GM12878 (cell line): ENCODE measurements around the gene TOP2A. TPM values are rescaled to one million over a fixed set of nuclear protein-coding genes. Genes with fewer than 3 reads are reported as not detected.

Experiments used
- CHD4 ChIP-seq: fragments of 200-600 bp; sonication (generic); IDR thresholded peaks from 2 replicates; pipeline ENCODE4 v1.6.1; 2016; ENCODE audit warnings: mild to moderate bottlenecking
- EZH2 ChIP-seq: IDR thresholded peaks from 2 replicates; pipeline ENCODE4 v1.6.1; 2012; ENCODE audit warnings: low read depth, mild to moderate bottlenecking, control low read depth, inconsistent platforms, low read length, borderline replicate concordance; ENCODE audit not compliant: control insufficient read depth
- FOXM1 ChIP-seq: IDR thresholded peaks from 2 replicates; pipeline ENCODE4 v1.6.1; 2012; ENCODE audit warnings: low read depth, mild to moderate bottlenecking, inconsistent platforms, low read length, moderate library complexity
- KLF5 ChIP-seq: fragments of 450-650 bp; IDR thresholded peaks from 2 replicates; pipeline ENCODE4 v1.6.1; 2014; ENCODE audit warnings: mild to moderate bottlenecking; ENCODE audit not compliant: partially characterized antibody
- PBX3 ChIP-seq: IDR thresholded peaks from 2 replicates; pipeline ENCODE4 v1.6.1; 2011; ENCODE audit warnings: mild to moderate bottlenecking, low read depth, low read length, moderate library complexity; ENCODE audit not compliant: insufficient replicate concordance
- WRNIP1 ChIP-seq: IDR thresholded peaks from 2 replicates; pipeline ENCODE4 v1.6.1; 2011; ENCODE audit warnings: low read depth, low read length, improper control_type of control experiment, borderline replicate concordance
- polyA plus RNA-seq, 11 experiments: library from polyadenylated mRNA; depleted of rRNA in 4 of 11; unstranded in 6 of 11; stranded (reverse) in 5 of 11; fragments of >200 nt; fragmentation: Nextera tagmentation in 4 of 11; fragmentation: Illumina TruSeq in 1 of 11; extraction: Ambion mirVana in 4 of 11; extraction: Trizol in 1 of 11; gene quantifications; 1 replicate in 1 of 11; 2 replicates in 10 of 11; pipeline versions ENCODE4 v1.2.1 to v1.2.3, GENCODE V29; 2011 to 2016; ENCODE audit warnings: inconsistent platforms in 2 of 11, missing spikeins in 2 of 11, low read depth in 1 of 11
- total RNA-seq, 4 experiments: library from RNA; depleted of rRNA in 3 of 4; stranded (reverse); fragments of >200 nt in 3 of 4; fragmentation: Illumina TruSeq in 1 of 4; extraction: Trizol in 1 of 4; gene quantifications; 2 replicates each; pipeline versions ENCODE4 v1.2.1 to v1.2.3, GENCODE V29; 2013 to 2021
- TF ChIP-seq, protein P1 (sequence below): fragments of 450-650 bp; formaldehyde crosslinking; IDR thresholded peaks from 2 replicates; pipeline ENCODE4 v1.4.0; 2020; ENCODE audit warnings: mild to moderate bottlenecking, moderate library complexity

Gene TOP2A
- total and polyA plus RNA-seq, 10 of the 15 experiments (the other 5 are each of a cell fraction or from before 2014, with no cell fraction given): 117 to 275 (median 232) TPM

- TF ChIP-seq, protein P1, sequence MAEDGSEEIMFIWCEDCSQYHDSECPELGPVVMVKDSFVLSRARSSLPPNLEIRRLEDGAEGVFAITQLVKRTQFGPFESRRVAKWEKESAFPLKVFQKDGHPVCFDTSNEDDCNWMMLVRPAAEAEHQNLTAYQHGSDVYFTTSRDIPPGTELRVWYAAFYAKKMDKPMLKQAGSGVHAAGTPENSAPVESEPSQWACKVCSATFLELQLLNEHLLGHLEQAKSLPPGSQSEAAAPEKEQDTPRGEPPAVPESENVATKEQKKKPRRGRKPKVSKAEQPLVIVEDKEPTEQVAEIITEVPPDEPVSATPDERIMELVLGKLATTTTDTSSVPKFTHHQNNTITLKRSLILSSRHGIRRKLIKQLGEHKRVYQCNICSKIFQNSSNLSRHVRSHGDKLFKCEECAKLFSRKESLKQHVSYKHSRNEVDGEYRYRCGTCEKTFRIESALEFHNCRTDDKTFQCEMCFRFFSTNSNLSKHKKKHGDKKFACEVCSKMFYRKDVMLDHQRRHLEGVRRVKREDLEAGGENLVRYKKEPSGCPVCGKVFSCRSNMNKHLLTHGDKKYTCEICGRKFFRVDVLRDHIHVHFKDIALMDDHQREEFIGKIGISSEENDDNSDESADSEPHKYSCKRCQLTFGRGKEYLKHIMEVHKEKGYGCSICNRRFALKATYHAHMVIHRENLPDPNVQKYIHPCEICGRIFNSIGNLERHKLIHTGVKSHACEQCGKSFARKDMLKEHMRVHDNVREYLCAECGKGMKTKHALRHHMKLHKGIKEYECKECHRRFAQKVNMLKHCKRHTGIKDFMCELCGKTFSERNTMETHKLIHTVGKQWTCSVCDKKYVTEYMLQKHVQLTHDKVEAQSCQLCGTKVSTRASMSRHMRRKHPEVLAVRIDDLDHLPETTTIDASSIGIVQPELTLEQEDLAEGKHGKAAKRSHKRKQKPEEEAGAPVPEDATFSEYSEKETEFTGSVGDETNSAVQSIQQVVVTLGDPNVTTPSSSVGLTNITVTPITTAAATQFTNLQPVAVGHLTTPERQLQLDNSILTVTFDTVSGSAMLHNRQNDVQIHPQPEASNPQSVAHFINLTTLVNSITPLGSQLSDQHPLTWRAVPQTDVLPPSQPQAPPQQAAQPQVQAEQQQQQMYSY (CRISPR knock-in tag): no peak
- TF ChIP-seq FOXM1: no peak
- TF ChIP-seq KLF5: no peak
- TF ChIP-seq WRNIP1: no peak
- no peak for TF ChIP-seq CHD4
- no peak for TF ChIP-seq EZH2
- TF ChIP-seq PBX3: no peak
These were observed 61.6 kb downstream of the TOP2A start (continued) for GRCh38 chr17:40355804-40356758.
